Activated T-cell treated with anti-CD3 and anti-CD28 coated beads for 48 hours (primary cell): ENCODE data around the gene HSD17B7.
"Not testable (repeated sequence)": the region's sequence is repeated elsewhere in the genome, so short reads cannot be mapped to it uniquely, and the experiment has no call there.

Experiments used
- DNase-seq: peaks from one replicate; pipeline ENCODE4 v3.0.0-alpha.2; 2020; ENCODE audit warnings: low read depth

The HSD17B7 gene

GRCh38 chr1:162812357-162812756 is 21.9 kb downstream of the HSD17B7 start:
- not testable (repeated sequence) for DNase-seq

GRCh38 chr1:162818136-162818535 is 27.6 kb downstream of the HSD17B7 start:
- DNase-seq, result not testable (repeated sequence)

DNA sequence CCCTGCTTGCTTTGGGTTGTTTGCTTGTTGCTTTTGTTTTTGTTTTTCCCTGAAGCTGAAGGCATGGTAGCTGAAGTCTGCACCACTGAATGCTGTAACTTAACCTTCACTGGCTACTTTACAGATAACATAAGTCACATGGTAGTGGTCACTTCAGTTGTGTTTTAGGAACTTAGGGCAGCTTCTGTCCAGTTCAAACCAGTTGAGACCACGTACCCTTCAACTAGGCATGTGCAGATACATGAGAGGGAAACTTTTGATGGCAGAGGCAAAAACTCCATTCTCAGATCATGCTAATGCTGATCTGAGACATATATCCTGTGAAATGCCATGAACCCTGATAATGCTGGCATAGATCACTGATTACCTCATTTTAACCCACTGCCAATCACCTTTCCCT is 28.2 kb downstream of the HSD17B7 start:
- DNase-seq, result not testable (repeated sequence)

GRCh38 chr1:162822391-162823200 is 32.1 kb downstream of the HSD17B7 start:
- no peak for DNase-seq

DNA sequence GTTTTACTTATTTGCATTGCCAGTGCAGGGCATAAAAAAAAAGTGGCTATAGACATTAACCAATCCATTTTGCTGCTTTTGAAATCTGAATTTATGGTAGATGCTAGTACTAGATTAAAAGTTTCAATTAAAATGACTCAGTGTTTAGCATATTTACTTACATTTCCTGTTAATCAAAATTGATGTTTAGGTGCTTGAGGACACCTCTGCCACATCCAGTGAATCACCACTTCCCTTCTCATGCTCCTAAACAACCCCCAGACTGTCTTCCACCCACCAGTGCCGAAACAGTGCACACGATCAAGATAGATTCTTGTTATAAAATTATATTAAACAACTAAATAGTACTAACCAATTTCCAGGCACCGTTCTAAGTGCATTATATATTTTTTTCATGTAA is 32.7 kb downstream of the HSD17B7 start:
- no peak for DNase-seq

- DNase-seq, result no peak
Observed at GRCh38 chr1:162823771-162824525, 33.4 kb downstream of the HSD17B7 start.

- DNase-seq, result no peak
Observed at GRCh38 chr1:162829268-162829667, 38.8 kb downstream of the HSD17B7 start.

DNA sequence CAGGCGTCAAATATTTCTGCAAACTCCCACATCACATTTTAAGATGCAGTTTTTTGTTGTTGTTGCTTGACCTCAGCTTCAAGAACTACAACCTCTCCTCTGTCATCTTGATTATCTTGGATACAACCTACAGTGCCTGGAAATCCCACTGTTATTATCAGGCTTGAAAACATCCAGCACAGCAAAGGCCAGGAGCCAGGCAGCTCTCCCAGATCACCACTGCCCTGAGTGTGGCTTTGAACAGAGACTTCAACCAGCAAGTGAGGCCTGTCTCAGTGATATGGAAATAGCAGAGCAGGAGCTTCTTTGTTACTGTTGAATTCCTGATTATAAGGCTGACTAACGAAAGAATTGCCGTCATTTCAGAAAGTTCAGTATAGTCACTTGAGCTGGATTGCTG is 42.0 kb downstream of the HSD17B7 start:
- DNase-seq, result no peak

- DNase-seq, result no peak
Observed at GRCh38 chr1:162835157-162835899, 44.8 kb downstream of the HSD17B7 start.

DNA sequence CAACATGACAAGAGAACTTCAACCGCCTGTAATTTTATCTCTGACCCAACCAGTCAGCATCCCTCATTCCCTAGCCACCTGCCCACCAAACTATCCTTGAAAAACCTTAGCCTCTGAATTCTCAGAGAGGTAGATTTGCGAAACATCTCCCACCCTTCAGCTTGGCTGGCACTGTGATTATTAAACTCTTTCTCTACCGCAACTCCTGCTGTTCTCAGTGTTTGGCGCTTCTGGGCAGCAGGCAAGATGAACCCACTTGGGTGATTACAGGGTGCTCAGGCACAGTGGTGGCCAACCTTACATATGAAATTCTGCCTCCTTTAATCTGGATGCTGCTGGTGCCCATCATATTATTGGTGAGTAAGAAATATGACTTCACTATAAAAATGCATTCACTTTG is 48.4 kb downstream of the HSD17B7 start:
- DNase-seq, result no peak

DNA sequence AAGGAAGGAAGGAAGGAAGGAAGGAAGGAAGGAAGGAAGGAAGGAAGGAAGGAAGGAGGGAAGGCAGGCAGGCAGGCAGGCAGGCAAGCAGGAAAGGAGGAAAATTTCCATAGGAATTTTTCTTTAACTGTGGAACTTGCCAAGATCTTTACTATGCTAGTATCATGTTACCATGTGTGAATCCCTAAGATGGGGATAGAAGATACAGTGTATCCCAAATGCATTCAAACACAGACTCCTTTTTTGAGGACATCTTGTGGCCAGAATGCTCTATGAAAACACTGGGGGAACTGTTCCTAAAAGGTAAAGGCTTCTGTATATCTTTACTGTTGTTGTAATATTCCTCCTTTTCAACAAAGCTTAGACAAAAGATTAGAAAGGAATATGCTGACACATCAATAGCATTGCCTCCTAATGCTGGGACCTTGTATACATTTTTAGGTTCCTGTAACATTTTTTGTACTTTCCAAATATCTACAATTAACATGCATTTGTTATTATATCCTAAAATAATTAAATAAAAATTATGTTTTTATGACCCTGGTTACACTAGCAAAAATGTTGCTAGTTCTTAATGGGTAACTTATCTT is 49.8 kb downstream of the HSD17B7 start:
- DNase-seq, result no peak

DNA sequence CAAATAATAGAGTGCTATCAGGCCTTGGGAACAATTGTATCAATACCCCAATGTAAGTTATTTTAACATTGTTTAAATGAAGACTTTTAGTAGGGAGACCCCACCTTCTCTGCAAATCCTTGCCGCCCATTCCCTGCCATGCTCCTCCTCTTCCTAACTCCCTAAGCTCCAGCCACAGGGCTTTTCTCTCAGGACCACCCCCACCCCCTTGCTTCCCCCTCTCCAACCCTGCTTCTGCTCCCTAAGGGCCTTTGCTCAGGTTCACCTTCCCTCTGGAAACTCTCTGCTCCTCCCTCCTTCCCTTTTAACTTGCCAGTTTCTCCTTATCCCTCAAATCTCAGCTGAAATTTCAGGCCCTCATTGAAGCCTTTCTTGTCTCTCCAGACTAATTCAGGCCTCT is 53.7 kb downstream of the HSD17B7 start:
- no peak for DNase-seq

DNA sequence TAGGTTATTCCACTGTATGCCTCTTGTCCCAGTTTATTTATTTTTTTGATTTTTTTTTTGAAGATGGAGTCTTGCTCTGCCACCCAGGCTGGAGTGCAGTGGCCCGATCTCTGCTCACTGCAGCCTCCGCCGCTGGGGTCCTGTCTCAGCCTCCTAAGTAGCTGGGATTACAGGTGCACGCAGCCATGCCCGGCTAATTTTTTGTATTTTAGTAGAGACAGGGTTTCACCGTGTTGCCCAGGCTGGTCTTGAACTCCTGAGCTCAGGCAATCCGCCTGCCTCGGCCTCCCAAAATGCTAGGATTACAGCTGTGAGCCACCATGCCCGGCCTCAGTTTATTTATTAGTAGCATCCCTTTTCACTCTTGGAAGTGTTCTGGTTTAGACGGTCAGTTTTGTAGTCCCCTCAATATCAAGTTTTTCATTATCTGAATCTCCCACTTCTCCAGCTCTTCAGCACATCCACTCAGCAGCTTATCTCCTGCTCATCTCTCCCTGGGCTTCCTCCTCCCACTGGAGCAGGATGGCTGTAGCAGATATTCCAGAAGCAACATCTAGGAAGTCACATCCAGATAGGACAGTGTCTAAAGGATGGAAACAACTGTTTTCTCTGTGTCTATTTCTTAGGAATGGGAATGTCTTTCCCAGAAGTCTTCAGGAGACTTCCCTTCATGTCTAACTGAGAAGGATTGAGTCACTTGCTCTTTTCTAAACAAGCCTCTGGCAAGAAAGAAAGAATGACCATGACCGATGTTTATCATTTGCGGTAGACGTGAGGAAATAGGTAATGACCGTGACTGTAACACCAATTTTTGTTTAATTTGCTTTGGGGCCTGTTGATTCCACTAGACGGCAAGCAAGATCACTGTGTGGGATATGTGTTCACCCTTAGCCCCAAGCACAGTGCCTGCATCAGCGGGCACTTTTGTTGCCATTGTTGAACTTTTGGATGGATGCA is 56.0 kb downstream of the HSD17B7 start:
- DNase-seq, result no peak

GRCh38 chr1:162847839-162848453 is 57.4 kb downstream of the HSD17B7 start:
- peak; percentile 52 for DNase-seq

DNA sequence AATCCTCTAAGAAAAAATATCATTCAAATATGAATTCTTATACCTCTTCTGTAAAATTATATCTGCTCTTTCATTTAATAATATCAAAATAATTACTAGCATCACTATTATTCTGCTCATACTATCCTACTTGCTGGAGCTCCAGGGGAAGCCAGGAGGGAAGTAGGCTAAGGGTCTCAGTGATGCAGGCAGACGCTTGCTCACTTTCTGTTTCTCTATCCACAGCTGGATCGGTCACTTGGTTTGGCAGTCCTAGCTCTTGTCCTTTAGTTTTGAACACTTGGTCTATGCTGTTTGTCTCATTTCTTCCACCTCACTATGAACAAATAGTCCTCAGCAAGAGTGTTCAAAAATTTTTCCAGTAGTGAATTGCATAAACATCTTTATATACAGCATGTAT is 59.2 kb downstream of the HSD17B7 start:
- DNase-seq, result no peak

GRCh38 chr1:162851341-162851740 is 60.8 kb downstream of the HSD17B7 start:
- DNase-seq, result no peak

DNA sequence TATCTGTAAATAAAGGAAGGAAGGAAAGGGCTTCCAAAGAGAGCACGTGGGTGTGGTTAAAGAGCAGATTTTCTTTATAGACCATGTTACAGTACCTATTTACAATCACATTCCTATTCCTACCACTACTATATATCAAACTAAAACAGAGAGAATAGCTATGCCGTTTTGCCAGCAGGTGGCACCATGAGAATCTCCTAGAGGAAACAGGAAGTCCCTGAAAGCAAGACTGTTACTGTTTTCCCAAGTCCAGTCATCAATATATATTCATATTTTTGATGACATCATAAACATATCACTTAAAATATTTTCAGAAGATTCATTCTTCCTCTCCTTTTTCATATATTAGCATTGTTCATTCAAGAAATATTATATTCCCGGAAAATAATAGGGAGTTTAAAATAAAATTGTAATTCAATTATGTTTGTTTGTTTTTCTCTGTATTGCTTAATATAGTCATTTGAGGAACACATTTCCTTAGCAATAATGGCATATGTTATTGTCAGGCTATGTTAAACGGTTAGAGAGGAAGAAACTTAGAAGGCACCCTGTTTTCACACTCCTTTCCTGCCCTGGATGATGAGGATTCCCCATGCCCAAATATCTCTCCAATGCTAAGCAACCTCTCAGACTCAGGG is 63.9 kb downstream of the HSD17B7 start:
- peak; percentile 23 for DNase-seq

DNA sequence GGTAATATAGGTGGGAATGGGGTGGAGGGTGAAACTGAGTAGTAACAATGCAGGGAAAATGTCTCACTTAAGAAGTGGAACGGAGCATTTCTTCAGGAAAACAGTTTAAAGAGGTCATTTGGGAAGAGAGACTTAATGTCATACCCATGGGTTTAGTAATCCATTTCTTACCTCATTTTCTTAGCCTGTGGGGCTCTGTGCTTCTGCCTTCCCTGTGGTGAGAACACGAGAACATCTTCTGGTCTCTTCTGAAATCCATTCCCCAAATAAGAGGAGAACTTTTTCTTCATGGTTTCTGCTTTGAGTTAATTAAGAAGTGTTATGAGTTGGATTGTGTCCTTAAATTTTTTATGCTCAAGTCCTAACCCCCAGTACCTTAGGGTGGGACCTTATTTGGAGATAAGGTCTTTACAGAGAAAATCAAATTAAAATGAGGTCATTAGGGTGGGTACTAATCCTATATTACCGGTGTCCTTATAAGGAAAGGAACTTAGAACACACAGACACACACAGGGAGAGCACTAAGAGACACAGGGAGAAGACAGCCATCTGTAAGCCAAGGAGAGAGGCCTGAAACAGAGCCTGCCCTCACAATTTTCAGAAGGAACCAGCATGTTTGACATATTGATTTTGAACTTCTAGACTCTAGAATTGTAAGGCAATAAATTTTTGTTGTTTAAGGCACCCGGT is 65.1 kb downstream of the HSD17B7 start:
- no peak for DNase-seq

- no peak for DNase-seq
Observed at GRCh38 chr1:162856260-162856659, 65.8 kb downstream of the HSD17B7 start.

DNA sequence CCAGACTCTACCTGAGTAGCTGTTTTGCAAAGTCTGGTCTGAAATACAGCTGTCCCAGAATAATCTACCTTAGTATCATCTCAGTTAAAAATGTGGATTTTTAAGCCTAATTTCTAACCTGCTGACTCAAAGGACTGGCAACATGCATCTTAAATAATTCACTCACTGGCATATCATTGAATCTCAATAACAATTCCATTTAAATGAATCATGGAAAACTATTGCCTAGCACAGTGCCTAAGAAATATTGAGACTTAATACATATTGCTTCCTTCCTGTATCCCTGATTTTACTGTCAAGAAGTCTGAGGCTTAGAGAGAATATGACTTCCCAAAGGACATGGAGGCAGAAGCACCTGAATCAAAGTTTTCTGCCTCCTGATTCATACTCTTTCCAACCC is 67.3 kb downstream of the HSD17B7 start:
- no peak for DNase-seq
